Kidney (tissue), 14 donors: ENCODE results near the gene RPTOR. TPM values are rescaled to one million over a fixed set of nuclear protein-coding genes. Genes with fewer than 3 reads are reported as not detected.

ENCODE experiments used
- DNase-seq, 5 donors: peaks; one replicate each; pipeline ENCODE4 v3.0.0-alpha.2; 2013 to 2020
- FAIRE-seq: peaks from 2 replicates; lab custom pipeline; 2012; peaks lifted over from hg19 to GRCh38; lab: Jason Lieb, UNC
- H3K27ac ChIP-seq, 2 donors: one replicate each; pipeline ENCODE4 v1.7.0; 2013; ENCODE audit warnings: low read depth in 2 of 2, low read length in 2 of 2, inconsistent platforms in 1 of 2
- H3K27me3 ChIP-seq: one replicate; pipeline ENCODE4 v1.7.1; 2013; ENCODE audit warnings: low read length, inconsistent platforms; ENCODE audit not compliant: control insufficient read depth, insufficient read depth
- H3K36me3 ChIP-seq, 3 donors: one replicate each; pipeline versions ENCODE4 v1.7.0 to v1.7.1; 2013; ENCODE audit warnings: low read length in 3 of 3, control low read depth in 1 of 3, inconsistent platforms in 1 of 3; ENCODE audit not compliant: insufficient read depth in 3 of 3, control insufficient read depth in 2 of 3
- H3K4me1 ChIP-seq, 3 donors: one replicate each; pipeline versions ENCODE4 v1.7.0 to v1.7.1; 2013; ENCODE audit warnings: low read length in 3 of 3, inconsistent platforms in 1 of 3, low read depth in 1 of 3; ENCODE audit not compliant: control insufficient read depth in 2 of 3, insufficient read depth in 2 of 3
- H3K4me3 ChIP-seq, 3 donors: one replicate each; pipeline versions ENCODE4 v1.7.0 to v1.8.1; 2013; ENCODE audit warnings: low read length in 3 of 3, control low read depth in 1 of 3, inconsistent platforms in 1 of 3
- H3K9ac ChIP-seq, 3 donors: one replicate each; pipeline versions ENCODE4 v1.7.0 to v1.7.1; 2013; ENCODE audit warnings: low read length in 3 of 3, control low read depth in 1 of 3, inconsistent platforms in 1 of 3
- H3K9me3 ChIP-seq, 3 donors: one replicate each; pipeline versions ENCODE4 v1.7.0 to v1.7.1; 2013; ENCODE audit warnings: low read length in 3 of 3, control low read depth in 1 of 3, inconsistent platforms in 1 of 3; ENCODE audit not compliant: control insufficient read depth in 2 of 3, insufficient read depth in 1 of 3
- CTCF ChIP-seq: IDR thresholded peaks from 3 replicates; pipeline ENCODE4 v1.5.1; 2012; ENCODE audit warnings: mild to moderate bottlenecking, moderate library complexity, borderline replicate concordance; ENCODE audit not compliant: insufficient read depth; ENCODE audit errors: extremely low read depth
- intact Hi-C: fragments of 100-400 bp; cut with DNase I; formaldehyde crosslinking; loops from one replicate; pipeline ENCODE4 v1.11.1; 2022
- polyA plus RNA-seq: library from polyadenylated mRNA; stranded (reverse); fragments of 350-450 nt; fragmentation: Illumina TruSeq; extraction: RNeasy Lipid Tissue Mini Kit (QIAGEN cat#74804); gene quantifications from one replicate; pipeline ENCODE4 v1.2.3, GENCODE V29; 2014; ENCODE audit warnings: low read depth, low replicate concordance; ENCODE audit not compliant: insufficient read depth
- total RNA-seq: library from RNA; stranded (reverse); fragmentation: NEBNext Ultra II Directional; extraction: Animal tissue kit (Norgen Biotek cat#: 25700); gene quantifications from one replicate; pipeline ENCODE4 v1.2.1, GENCODE V29; 2021
- donor health status: control.
- donor health status: control.
- donor health status: control.
- donor health status: control.
- donor health status: control.
- donor health status: DM: yes; HTN: yes; CAD: no.
- donor health status: Normal renal cell carcinoma (clear cell type).

RPTOR gene
- total and polyA plus RNA-seq, 2 donors from 2014 or later, result 5.5 to 37.6 TPM

- TF ChIP-seq CTCF, result no peak
- Histone ChIP-seq H3K27me3 (no peaks in the 10 kb centered on the region), H3K27ac (no peak overlapping the region), H3K4me1 (no peaks in the 10 kb centered on the region), H3K9ac (no peak overlapping the region), H3K9me3 (no peaks in the 10 kb centered on the region), H3K4me3 (no peak overlapping the region), H3K36me3 (no peaks in the 10 kb centered on the region)
- no peak for DNase-seq
- intact Hi-C loops, result no loop called here
- FAIRE-seq, result no peak
Observed at GRCh38 chr17:80643326-80644099, 98.9 kb downstream of the RPTOR start.

- intact Hi-C loops, result no loop called here
- no peaks in the 10 kb centered on the region for H3K36me3 ChIP-seq
- H3K4me3 ChIP-seq, result no peak overlapping the region
- FAIRE-seq, result no peak
- no peak overlapping the region for H3K9ac ChIP-seq
- DNase-seq, result no peak
- H3K4me1 ChIP-seq, result peaks cover 0 to 4% (median 1%) of the 10 kb centered on the region in 3 donors
- no peaks in the 10 kb centered on the region for H3K27me3 ChIP-seq
- no peak overlapping the region for H3K27ac ChIP-seq
- no peaks in the 10 kb centered on the region for H3K9me3 ChIP-seq
- TF ChIP-seq CTCF, result no peak
Observed at GRCh38 chr17:80644536-80644935, 99.9 kb downstream of the RPTOR start.

- no peak for TF ChIP-seq CTCF
- Histone ChIP-seq H3K4me1 (peaks cover 4 to 8% (median 5%) of the 10 kb centered on the region in 3 donors), H3K36me3 (no peaks in the 10 kb centered on the region), H3K9ac (no peak overlapping the region), H3K27ac (no peak overlapping the region), H3K9me3 (no peaks in the 10 kb centered on the region), H3K4me3 (no peak overlapping the region), H3K27me3 (no peaks in the 10 kb centered on the region)
- FAIRE-seq (no peak), DNase-seq (no peak)
- intact Hi-C loops, result no loop called here
Observed at GRCh38 chr17:80645706-80646325, 101.2 kb downstream of the RPTOR start.
